Type B pancreatic cell (in vitro differentiated cells): ENCODE data around the gene FARSB. TPM values are rescaled to one million over a fixed set of nuclear protein-coding genes. Genes with fewer than 3 reads are reported as not detected.

Experiments used
- DNase-seq: peaks from one replicate; pipeline ENCODE4 v3.0.0; 2021; ENCODE audit warnings: mixed read lengths; ENCODE audit not compliant: unreplicated experiment; ENCODE audit errors: extremely low spot score
- H3K27ac Mint-ChIP-seq: 2 replicates; pipeline ENCODE4 v1.8.0; 2021; ENCODE audit warnings: mild to moderate bottlenecking, mixed read lengths
- H3K27me3 Mint-ChIP-seq: 2 replicates; pipeline ENCODE4 v1.8.0; 2021; ENCODE audit warnings: mixed read lengths
- H3K36me3 Mint-ChIP-seq: 2 replicates; pipeline ENCODE4 v1.8.0; 2021; ENCODE audit warnings: mixed read lengths
- H3K4me1 Mint-ChIP-seq: one replicate; pipeline ENCODE4 v1.8.0; 2021; ENCODE audit warnings: mixed read lengths; ENCODE audit not compliant: unreplicated experiment
- H3K4me3 Mint-ChIP-seq: 2 replicates; pipeline ENCODE4 v1.8.0; 2021; ENCODE audit warnings: mild to moderate bottlenecking, mixed read lengths
- H3K9me3 Mint-ChIP-seq: 2 replicates; pipeline ENCODE4 v1.8.0; 2021; ENCODE audit warnings: mixed read lengths
- total RNA-seq: library from RNA; stranded (reverse); gene quantifications from 2 replicates; pipeline ENCODE4 v1.2.1, GENCODE V29; 2021; ENCODE audit warnings: low replicate concordance
- TF ChIP-seq, protein P1 (sequence below): fragments of 200-600 bp; sonication (generic); conservative IDR thresholded peaks from 2 replicates; pipeline ENCODE4 v1.5.0; 2021; ENCODE audit warnings: antibody characterized with exemption, mild to moderate bottlenecking

FARSB gene
- total RNA-seq, 1 donor from 2014 or later = 24.0 TPM

DNA sequence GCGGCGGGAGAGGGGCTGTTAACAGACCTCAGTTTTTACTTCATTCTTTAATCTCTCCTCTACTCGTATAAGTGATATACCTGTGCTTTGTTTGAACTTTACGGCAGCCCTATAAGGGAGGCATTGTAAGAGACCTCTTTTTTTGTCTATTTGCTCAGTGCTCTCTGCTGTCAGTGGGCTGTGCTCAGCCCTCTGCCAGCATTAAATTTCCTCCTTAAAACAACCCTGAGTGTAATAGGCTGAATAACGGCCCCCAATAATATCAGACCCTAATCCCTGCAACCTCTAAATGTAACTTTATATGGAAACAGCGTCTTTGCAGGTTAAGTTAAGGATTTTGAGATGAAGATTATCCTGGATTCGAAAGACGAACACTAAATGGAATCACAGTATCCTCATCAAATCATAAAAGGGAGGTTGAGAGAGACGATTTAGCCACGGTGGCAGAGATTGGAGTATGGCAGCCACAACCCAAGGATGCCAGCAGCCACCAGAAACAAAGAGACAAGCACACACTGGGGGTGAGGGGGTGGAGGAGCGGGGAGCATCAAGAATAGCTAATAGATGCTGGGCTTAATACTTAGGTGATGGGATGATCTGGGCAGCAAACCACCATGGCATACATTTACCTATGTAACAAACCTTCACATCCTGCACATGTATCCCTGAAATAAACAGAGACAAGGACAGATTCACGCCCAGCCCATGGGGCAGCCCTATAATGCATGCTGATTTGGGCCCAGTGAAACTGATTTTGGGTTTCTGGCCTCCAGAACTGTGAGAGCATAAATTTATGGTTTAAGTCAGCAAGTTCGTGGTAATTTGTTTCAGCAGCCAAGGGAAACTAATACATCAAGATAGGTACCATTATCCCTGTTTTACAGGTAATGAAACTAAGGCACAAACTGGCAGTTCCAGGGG lies 894 bp upstream of the FARSB start:
- Mint-ChIP-seq H3K4me3 (peak overlapping the region; percentile 97), H3K4me1 (peaks cover 27% of the 10 kb centered on the region), H3K9me3 (no peaks in the 10 kb centered on the region), H3K27me3 (no peaks in the 10 kb centered on the region), H3K36me3 (peaks cover 4% of the 10 kb centered on the region), H3K27ac (peak overlapping the region; percentile 100)
- DNase-seq = no peak
- TF ChIP-seq, protein P1, sequence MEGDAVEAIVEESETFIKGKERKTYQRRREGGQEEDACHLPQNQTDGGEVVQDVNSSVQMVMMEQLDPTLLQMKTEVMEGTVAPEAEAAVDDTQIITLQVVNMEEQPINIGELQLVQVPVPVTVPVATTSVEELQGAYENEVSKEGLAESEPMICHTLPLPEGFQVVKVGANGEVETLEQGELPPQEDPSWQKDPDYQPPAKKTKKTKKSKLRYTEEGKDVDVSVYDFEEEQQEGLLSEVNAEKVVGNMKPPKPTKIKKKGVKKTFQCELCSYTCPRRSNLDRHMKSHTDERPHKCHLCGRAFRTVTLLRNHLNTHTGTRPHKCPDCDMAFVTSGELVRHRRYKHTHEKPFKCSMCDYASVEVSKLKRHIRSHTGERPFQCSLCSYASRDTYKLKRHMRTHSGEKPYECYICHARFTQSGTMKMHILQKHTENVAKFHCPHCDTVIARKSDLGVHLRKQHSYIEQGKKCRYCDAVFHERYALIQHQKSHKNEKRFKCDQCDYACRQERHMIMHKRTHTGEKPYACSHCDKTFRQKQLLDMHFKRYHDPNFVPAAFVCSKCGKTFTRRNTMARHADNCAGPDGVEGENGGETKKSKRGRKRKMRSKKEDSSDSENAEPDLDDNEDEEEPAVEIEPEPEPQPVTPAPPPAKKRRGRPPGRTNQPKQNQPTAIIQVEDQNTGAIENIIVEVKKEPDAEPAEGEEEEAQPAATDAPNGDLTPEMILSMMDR = no peak

DNA sequence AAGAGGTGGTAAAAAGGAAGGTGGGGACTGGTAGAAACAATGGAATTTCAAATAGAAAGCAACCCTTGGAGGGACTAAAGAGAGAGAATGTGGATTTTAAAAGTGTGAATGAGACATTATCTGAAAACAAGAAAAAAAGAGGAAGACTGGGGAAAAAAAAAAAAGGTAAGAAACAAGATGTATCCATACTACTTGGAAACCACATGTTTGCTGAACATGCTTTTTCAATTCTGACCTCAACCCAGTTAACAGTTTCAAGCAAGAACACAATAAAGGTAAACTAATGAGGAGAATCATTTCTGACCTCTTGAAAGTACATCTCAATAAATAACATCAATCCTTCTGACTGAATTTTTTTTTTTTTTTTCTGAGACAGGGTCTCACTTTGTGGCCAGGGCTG lies 2.6 kb downstream of the FARSB start:
- TF ChIP-seq, protein P1 = no peak

DNA sequence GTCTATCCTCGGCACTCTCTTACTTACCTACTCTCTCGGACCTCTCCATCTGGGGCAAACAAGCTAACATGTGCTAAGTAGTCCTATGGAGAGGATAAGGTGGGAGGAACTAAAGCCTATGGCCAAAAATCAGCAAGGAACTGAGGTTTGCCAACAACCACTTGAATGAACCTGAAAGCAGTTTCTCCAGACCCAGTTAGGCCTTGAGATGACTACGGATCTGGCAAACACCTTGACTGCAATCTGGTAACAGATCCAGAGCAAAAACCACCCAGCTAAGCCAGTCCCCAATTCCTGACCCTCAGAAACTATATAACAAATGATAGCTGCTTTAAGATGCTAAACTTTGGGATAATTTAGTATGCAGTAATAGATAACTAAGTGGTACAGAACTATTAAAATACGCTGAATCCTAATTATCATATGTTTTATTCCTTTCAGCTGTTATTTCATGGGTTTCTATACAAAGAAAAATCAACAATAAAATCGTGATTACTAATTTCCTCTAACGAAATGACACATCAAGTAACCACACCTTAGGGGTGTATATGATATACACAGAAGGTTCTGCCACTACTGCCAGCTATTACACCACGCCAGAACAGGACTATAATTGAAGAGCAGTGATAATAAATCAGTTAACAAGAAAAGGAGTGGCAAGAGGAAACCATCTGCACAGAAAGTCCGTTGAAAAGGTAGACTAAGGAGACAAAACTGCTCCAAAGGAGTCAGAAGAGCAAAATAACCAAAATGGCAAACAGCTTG lies 3.2 kb downstream of the FARSB start:
- DNase-seq = no peak
- Mint-ChIP-seq H3K36me3 (peaks cover 4% of the 10 kb centered on the region), H3K27ac (peak overlapping the region; percentile 2), H3K27me3 (no peaks in the 10 kb centered on the region), H3K9me3 (no peaks in the 10 kb centered on the region), H3K4me1 (peaks cover 32% of the 10 kb centered on the region), H3K4me3 (peak overlapping the region; percentile 60)
- TF ChIP-seq, protein P1 = no peak

More for the DNA sequence above, 2.6 kb downstream of the FARSB start:
- H3K27me3 Mint-ChIP-seq = no peaks in the 10 kb centered on the region
- peak overlapping the region; percentile 2 for H3K27ac Mint-ChIP-seq
- H3K4me1 Mint-ChIP-seq = peaks cover 32% of the 10 kb centered on the region
- DNase-seq = no peak
- H3K4me3 Mint-ChIP-seq = peak overlapping the region; percentile 60
- no peaks in the 10 kb centered on the region for H3K9me3 Mint-ChIP-seq
- peaks cover 4% of the 10 kb centered on the region for H3K36me3 Mint-ChIP-seq

DNA sequence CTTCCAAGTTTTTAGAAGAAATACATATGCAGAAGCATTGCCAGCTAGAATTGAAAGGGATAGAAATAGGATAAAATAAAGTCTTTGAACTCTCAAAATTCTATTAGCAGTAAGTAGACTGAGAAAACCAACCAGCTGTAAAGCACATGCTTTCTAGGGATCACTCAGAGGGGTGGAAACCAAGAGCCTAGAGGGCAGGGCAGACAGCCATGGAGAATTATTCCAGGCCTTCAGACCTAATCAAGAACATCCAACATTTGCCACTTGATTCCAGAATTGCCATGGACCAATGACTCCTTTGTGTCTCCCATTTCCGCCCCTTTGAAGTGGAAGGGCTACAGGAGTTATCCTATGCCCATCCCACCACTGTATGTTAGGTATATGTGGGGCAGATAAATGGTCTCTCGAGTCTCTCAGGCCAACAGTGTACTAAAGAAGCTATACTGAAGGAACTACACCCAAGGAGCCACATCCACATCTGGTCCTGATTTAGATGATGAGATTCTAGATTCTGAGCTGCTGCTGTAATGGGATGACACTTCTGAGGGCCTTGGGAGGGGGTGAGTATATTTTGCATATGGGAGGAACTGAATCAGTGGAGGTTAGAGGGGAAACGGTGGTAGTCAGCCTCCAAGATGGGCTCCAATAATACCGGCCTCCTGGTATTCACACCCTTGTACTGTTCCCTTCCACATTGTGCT lies 4.0 kb downstream of the FARSB start:
- TF ChIP-seq, protein P1 = no peak
- Mint-ChIP-seq H3K9me3 (no peaks in the 10 kb centered on the region), H3K27me3 (no peaks in the 10 kb centered on the region), H3K36me3 (peaks cover 5% of the 10 kb centered on the region), H3K4me3 (peak overlapping the region; percentile 6), H3K4me1 (peaks cover 27% of the 10 kb centered on the region), H3K27ac (no peak overlapping the region)
- no peak for DNase-seq

DNA sequence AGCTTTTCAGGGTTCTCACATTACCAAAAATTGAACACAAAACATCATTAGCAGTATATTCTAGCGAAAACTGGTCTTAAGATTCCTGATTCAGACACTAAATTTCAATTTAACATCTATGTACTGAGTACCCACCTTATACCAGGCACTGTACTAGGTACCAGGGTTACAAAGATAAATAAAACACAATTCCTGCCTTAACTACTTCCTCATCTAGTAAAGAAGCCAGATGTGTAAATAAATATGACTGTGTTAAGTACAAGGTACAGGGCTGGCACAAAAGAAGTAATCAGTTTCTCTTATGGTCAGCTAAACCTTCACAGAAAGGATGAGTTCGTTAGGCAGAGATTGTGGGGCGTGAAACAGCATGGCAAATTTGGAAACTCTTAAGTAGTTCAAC lies 6.1 kb downstream of the FARSB start:
- peaks cover 10% of the 10 kb centered on the region for H3K36me3 Mint-ChIP-seq
- H3K4me3 Mint-ChIP-seq = no peak overlapping the region
- H3K9me3 Mint-ChIP-seq = no peaks in the 10 kb centered on the region
- no peak for DNase-seq
- H3K4me1 Mint-ChIP-seq = peaks cover 19% of the 10 kb centered on the region
- H3K27ac Mint-ChIP-seq = no peak overlapping the region
- no peaks in the 10 kb centered on the region for H3K27me3 Mint-ChIP-seq
- TF ChIP-seq, protein P1 = no peak
